Measurements from ENCODE around the gene SLC41A2.
A peak's percentile ranks its signal among the peaks of the same experiment; 100 is the strongest.
"Not testable (repeated sequence)": the region's sequence is repeated elsewhere in the genome, so short reads cannot be mapped to it uniquely, and the experiment has no call there.

SLC41A2 gene

GRCh38 chr12:104963757-104964156, 5.7 kb upstream of the SLC41A2 start:
- no peak for DNase-seq

- no peak for DNase-seq
These were observed 2.4 kb upstream of the SLC41A2 start for GRCh38 chr12:104960464-104960863.

- no peak for DNase-seq
These were observed 1.3 kb upstream of the SLC41A2 start for GRCh38 chr12:104959335-104959841.

GRCh38 chr12:104958805-104959334, 780 bp upstream of the SLC41A2 start:
- peak; percentile 5 for DNase-seq

- DNase-seq, result peak; percentile 42
These were observed 430 bp downstream of the SLC41A2 start for GRCh38 chr12:104957719-104958000.

GRCh38 chr12:104956870-104957718, 996 bp downstream of the SLC41A2 start:
- DNase-seq, result no peak

GRCh38 chr12:104955703-104956102, 2.4 kb downstream of the SLC41A2 start:
- no peak for DNase-seq

- no peak for DNase-seq
These were observed 4.8 kb downstream of the SLC41A2 start for GRCh38 chr12:104953323-104953722.

- no peak for DNase-seq
These were observed 5.3 kb downstream of the SLC41A2 start for GRCh38 chr12:104952816-104953215.

- DNase-seq, result no peak
These were observed 6.2 kb downstream of the SLC41A2 start for GRCh38 chr12:104951759-104952509.

- not testable (repeated sequence) for DNase-seq
These were observed 9.4 kb downstream of the SLC41A2 start for GRCh38 chr12:104948716-104949115.

GRCh38 chr12:104944252-104944651, 13.8 kb downstream of the SLC41A2 start:
- DNase-seq, result no peak

- DNase-seq, result not testable (repeated sequence)
These were observed 14.7 kb downstream of the SLC41A2 start for GRCh38 chr12:104943401-104943800.

GRCh38 chr12:104942075-104942474, 16.0 kb downstream of the SLC41A2 start:
- DNase-seq, result no peak

GRCh38 chr12:104941454-104941853, 16.6 kb downstream of the SLC41A2 start:
- no peak for DNase-seq

- no peak for DNase-seq
These were observed 19.0 kb downstream of the SLC41A2 start for GRCh38 chr12:104939089-104939488.

GRCh38 chr12:104938371-104938770, 19.7 kb downstream of the SLC41A2 start:
- no peak for DNase-seq

- no peak for DNase-seq
These were observed 22.2 kb downstream of the SLC41A2 start for GRCh38 chr12:104935886-104936285.

GRCh38 chr12:104933778-104934177, 24.3 kb downstream of the SLC41A2 start:
- DNase-seq, result no peak

GRCh38 chr12:104933128-104933527, 25.0 kb downstream of the SLC41A2 start:
- DNase-seq, result no peak

GRCh38 chr12:104930388-104931326, 27.4 kb downstream of the SLC41A2 start:
- DNase-seq, result peak; percentile 61

- DNase-seq, result no peak
These were observed 28.1 kb downstream of the SLC41A2 start for GRCh38 chr12:104929977-104930376.

- no peak for DNase-seq
These were observed 28.7 kb downstream of the SLC41A2 start for GRCh38 chr12:104929368-104929767.

Data from stimulated activated CD4-positive, alpha-beta T cell treated with anti-CD3 and anti-CD28 coated beads, Interleukin-15, amount 100 ng/mL, for 24 hours (primary cell).